NCI-H128 (cell line): ENCODE measurements around the gene GLYR1.

ENCODE experiments used
- DNase-seq: peaks from one replicate; lab custom pipeline; 2025; ENCODE audit not compliant: unreplicated experiment; lab: John Stamatoyannopoulos, UW

Gene GLYR1

GRCh38 chr16:4850211-4850610 is 3.1 kb upstream of the GLYR1 start:
- no peak for DNase-seq

- no peak for DNase-seq
Observed at GRCh38 chr16:4847774-4848587, 893 bp upstream of the GLYR1 start.

- DNase-seq: no peak
Observed at GRCh38 chr16:4846503-4846900, 586 bp downstream of the GLYR1 start.

- DNase-seq: no peak
Observed at GRCh38 chr16:4840984-4841383, 6.1 kb downstream of the GLYR1 start.

GRCh38 chr16:4839942-4840341 is 7.1 kb downstream of the GLYR1 start:
- no peak for DNase-seq

- no peak for DNase-seq
Observed at GRCh38 chr16:4837733-4838501, 9.2 kb downstream of the GLYR1 start.

- no peak for DNase-seq
Observed at GRCh38 chr16:4836727-4837126, 10.4 kb downstream of the GLYR1 start.

- DNase-seq: no peak
Observed at GRCh38 chr16:4833584-4833983, 13.5 kb downstream of the GLYR1 start.

- no peak for DNase-seq
Observed at GRCh38 chr16:4832698-4833343, 14.3 kb downstream of the GLYR1 start.

GRCh38 chr16:4831616-4832015 is 15.5 kb downstream of the GLYR1 start:
- DNase-seq: no peak

- DNase-seq: no peak
Observed at GRCh38 chr16:4830408-4830807, 16.7 kb downstream of the GLYR1 start.

GRCh38 chr16:4828567-4829321 is 18.3 kb downstream of the GLYR1 start:
- no peak for DNase-seq

GRCh38 chr16:4826980-4827379 is 20.1 kb downstream of the GLYR1 start:
- no peak for DNase-seq

- DNase-seq: no peak
Observed at GRCh38 chr16:4826526-4826925, 20.6 kb downstream of the GLYR1 start.

GRCh38 chr16:4825196-4825595 is 21.9 kb downstream of the GLYR1 start:
- no peak for DNase-seq

GRCh38 chr16:4820652-4821051 is 26.4 kb downstream of the GLYR1 start:
- DNase-seq: no peak

GRCh38 chr16:4814542-4815173 is 32.4 kb downstream of the GLYR1 start:
- no peak for DNase-seq

GRCh38 chr16:4814046-4814445 is 33.0 kb downstream of the GLYR1 start:
- no peak for DNase-seq

- DNase-seq: no peak
Observed at GRCh38 chr16:4813251-4814003, 33.7 kb downstream of the GLYR1 start.

- DNase-seq: no peak
Observed at GRCh38 chr16:4811773-4812172, 35.3 kb downstream of the GLYR1 start.
